ENCODE data around the gene SIRT5. TPM values are rescaled to one million over a fixed set of nuclear protein-coding genes. Genes with fewer than 3 reads are reported as not detected.

SIRT5 gene
- total and polyA plus RNA-seq, 2 donors from 2014 or later = 12.0 to 16.8 TPM

- FAIRE-seq (no peak), DNase-seq (no peak)
- no peak overlapping the region for H3K9ac ChIP-seq (ENCODE audit: low read length in 3 of 3)
- intact Hi-C loops (cut with DNase I) = no loop called here
- H3K4me1 ChIP-seq (ENCODE audit: control insufficient read depth in 2 of 3, insufficient read depth in 2 of 3, low read depth in 1 of 3, low read length in 3 of 3) = no peaks in the 10 kb centered on the region
- H3K4me3 ChIP-seq (ENCODE audit: low read length in 3 of 3) = no peak overlapping the region
- no peak for TF ChIP-seq CTCF (IDR thresholded peaks at IDR 0.05; ENCODE audit: borderline replicate concordance, extremely low read depth, insufficient read depth)
- H3K36me3 ChIP-seq (ENCODE audit: control insufficient read depth in 2 of 3, insufficient read depth in 3 of 3, low read length in 3 of 3) = no peaks in the 10 kb centered on the region
- H3K9me3 ChIP-seq (ENCODE audit: control insufficient read depth in 2 of 3, insufficient read depth in 1 of 3, low read length in 3 of 3) = no peaks in the 10 kb centered on the region
- H3K27ac ChIP-seq (ENCODE audit: low read depth in 2 of 2, low read length in 2 of 2) = no peak overlapping the region
- H3K27me3 ChIP-seq (ENCODE audit: control insufficient read depth, insufficient read depth, low read length) = no peaks in the 10 kb centered on the region
These were observed 15.7 kb upstream of the SIRT5 start for GRCh38 chr6:13558718-13559117.

GRCh38 chr6:13559251-13559650 is 15.2 kb upstream of the SIRT5 start:
- no peak for TF ChIP-seq CTCF (IDR thresholded peaks at IDR 0.05; ENCODE audit: borderline replicate concordance, extremely low read depth, insufficient read depth)
- Histone ChIP-seq H3K27ac (ENCODE audit: low read depth in 2 of 2, low read length in 2 of 2) (no peak overlapping the region), H3K36me3 (ENCODE audit: control insufficient read depth in 2 of 3, insufficient read depth in 3 of 3, low read length in 3 of 3) (no peaks in the 10 kb centered on the region), H3K27me3 (ENCODE audit: control insufficient read depth, insufficient read depth, low read length) (no peaks in the 10 kb centered on the region), H3K9me3 (ENCODE audit: control insufficient read depth in 2 of 3, insufficient read depth in 1 of 3, low read length in 3 of 3) (no peaks in the 10 kb centered on the region), H3K4me1 (ENCODE audit: control insufficient read depth in 2 of 3, insufficient read depth in 2 of 3, low read depth in 1 of 3, low read length in 3 of 3) (no peaks in the 10 kb centered on the region), H3K4me3 (ENCODE audit: low read length in 3 of 3) (no peak overlapping the region), H3K9ac (ENCODE audit: low read length in 3 of 3) (no peak overlapping the region)
- DNase-seq = no peak
- intact Hi-C loops (cut with DNase I) = no loop called here
- FAIRE-seq = no peak

GRCh38 chr6:13559968-13560650 is 14.3 kb upstream of the SIRT5 start:
- H3K9ac ChIP-seq (ENCODE audit: low read length in 3 of 3) = no peak overlapping the region
- TF ChIP-seq CTCF (IDR thresholded peaks at IDR 0.05; ENCODE audit: borderline replicate concordance, extremely low read depth, insufficient read depth) = no peak
- FAIRE-seq (no peak), DNase-seq (no peak)
- no peaks in the 10 kb centered on the region for H3K9me3 ChIP-seq (ENCODE audit: control insufficient read depth in 2 of 3, insufficient read depth in 1 of 3, low read length in 3 of 3)
- H3K27ac ChIP-seq (ENCODE audit: low read depth in 2 of 2, low read length in 2 of 2) = no peak overlapping the region
- H3K36me3 ChIP-seq (ENCODE audit: control insufficient read depth in 2 of 3, insufficient read depth in 3 of 3, low read length in 3 of 3) = no peaks in the 10 kb centered on the region
- H3K4me3 ChIP-seq (ENCODE audit: low read length in 3 of 3) = no peak overlapping the region
- intact Hi-C loops (cut with DNase I) = no loop called here
- no peaks in the 10 kb centered on the region for H3K4me1 ChIP-seq (ENCODE audit: control insufficient read depth in 2 of 3, insufficient read depth in 2 of 3, low read depth in 1 of 3, low read length in 3 of 3)
- no peaks in the 10 kb centered on the region for H3K27me3 ChIP-seq (ENCODE audit: control insufficient read depth, insufficient read depth, low read length)

- H3K4me3 ChIP-seq (ENCODE audit: low read length in 3 of 3) = no peak overlapping the region
- no peaks in the 10 kb centered on the region for H3K4me1 ChIP-seq (ENCODE audit: control insufficient read depth in 2 of 3, insufficient read depth in 2 of 3, low read depth in 1 of 3, low read length in 3 of 3)
- TF ChIP-seq CTCF (IDR thresholded peaks at IDR 0.05; ENCODE audit: borderline replicate concordance, extremely low read depth, insufficient read depth) = no peak
- no peak overlapping the region for H3K9ac ChIP-seq (ENCODE audit: low read length in 3 of 3)
- no peaks in the 10 kb centered on the region for H3K27me3 ChIP-seq (ENCODE audit: control insufficient read depth, insufficient read depth, low read length)
- DNase-seq = no peak
- FAIRE-seq = no peak
- H3K36me3 ChIP-seq (ENCODE audit: control insufficient read depth in 2 of 3, insufficient read depth in 3 of 3, low read length in 3 of 3) = no peaks in the 10 kb centered on the region
- no peaks in the 10 kb centered on the region for H3K9me3 ChIP-seq (ENCODE audit: control insufficient read depth in 2 of 3, insufficient read depth in 1 of 3, low read length in 3 of 3)
- no peak overlapping the region for H3K27ac ChIP-seq (ENCODE audit: low read depth in 2 of 2, low read length in 2 of 2)
- intact Hi-C loops (cut with DNase I) = no loop called here
These were observed 13.8 kb upstream of the SIRT5 start for GRCh38 chr6:13560651-13561044.
